B cell (primary cell): ENCODE measurements around the gene PSME1. TPM values are rescaled to one million over a fixed set of nuclear protein-coding genes. Genes with fewer than 3 reads are reported as not detected.

ENCODE experiments used
- ATAC-seq: fragments of 200-7000 bp; cut with Tn5 transposase; one replicate; pipeline ENCODE4 v1.10.0; 2021; ENCODE audit warnings: low read depth, mild to moderate bottlenecking, moderate number of reproducible peaks, moderate library complexity
- CTCF ChIA-PET: fragments of 350-600 bp; sonication (Branson Sonifier 250); formaldehyde crosslinking; loops from one replicate; lab custom pipeline; 2021; ENCODE audit warnings: antibody characterized with exemption, inconsistent platforms; lab: Charles Lee
- POLR2A ChIA-PET: fragments of 350-600 bp; sonication (Branson Sonifier 250); formaldehyde crosslinking; loops from one replicate; lab custom pipeline; 2021; ENCODE audit warnings: antibody characterized with exemption; lab: Charles Lee
- DNase-seq: peaks from one replicate; pipeline ENCODE4 v3.0.0; 2013
- H2AFZ ChIP-seq: 2 replicates; pipeline ENCODE4 v1.6.1; 2012; ENCODE audit warnings: mild to moderate bottlenecking, low read depth, low read length; ENCODE audit not compliant: insufficient read depth, poor library complexity, severe bottlenecking
- H3K27ac ChIP-seq, 2 donors: 1 replicate in 1 of 2; 2 replicates in 1 of 2; pipeline ENCODE4 v1.5.1; 2012 to 2013; ENCODE audit warnings: low read length in 2 of 2, mild to moderate bottlenecking in 2 of 2, moderate library complexity in 1 of 2
- H3K27me3 ChIP-seq, 4 experiments: fragments of 200-600 bp in 1 of 4; sonication (generic) in 1 of 4; replicated peaks in 1 of 4; 1 replicate in 2 of 4; 2 replicates in 2 of 4; pipeline versions ENCODE4 v1.6.1 to v1.7.0; 2013 to 2016; ENCODE audit warnings: low read length in 3 of 4, mild to moderate bottlenecking in 2 of 4, mixed read lengths in 1 of 4, moderate library complexity in 1 of 4; ENCODE audit not compliant: insufficient read depth in 4 of 4, control insufficient read depth in 3 of 4; ENCODE audit errors: control extremely low read depth in 1 of 4
- H3K36me3 ChIP-seq, 2 experiments: replicated peaks in 1 of 2; 1 replicate in 1 of 2; 2 replicates in 1 of 2; pipeline versions ENCODE4 v1.6.1 to v1.7.1; 2013; ENCODE audit warnings: low read length in 1 of 2; ENCODE audit not compliant: insufficient read depth in 2 of 2, control insufficient read depth in 1 of 2; ENCODE audit errors: control extremely low read depth in 1 of 2, extremely low read depth in 1 of 2
- H3K4me1 ChIP-seq, 2 donors: fragments of 200-600 bp in 1 of 2; sonication (generic) in 1 of 2; 1 replicate in 1 of 2; 2 replicates in 1 of 2; pipeline versions ENCODE4 v1.5.1 to v1.6.1; 2013 to 2017; ENCODE audit warnings: low read length in 2 of 2; ENCODE audit not compliant: control insufficient read depth in 2 of 2, insufficient read depth in 2 of 2
- H3K4me2 ChIP-seq: replicated peaks from 2 replicates; pipeline ENCODE3; 2012; ENCODE audit warnings: mild to moderate bottlenecking, low read depth, low read length; ENCODE audit not compliant: poor library complexity, severe bottlenecking
- H3K4me3 ChIP-seq, 5 experiments: fragments of 200-600 bp in 1 of 5; sonication (generic) in 1 of 5; 1 replicate in 3 of 5; 2 replicates in 2 of 5; pipeline versions ENCODE4 v1.5.1 to v1.7.0; 2011 to 2016; ENCODE audit warnings: low read length in 4 of 5, mild to moderate bottlenecking in 4 of 5, low read depth in 2 of 5, control low read depth in 1 of 5, moderate library complexity in 1 of 5; ENCODE audit not compliant: insufficient read depth in 1 of 5; ENCODE audit errors: control extremely low read depth in 1 of 5, extremely low read depth in 1 of 5
- H3K79me2 ChIP-seq: fragments of 200-600 bp; sonication (generic); one replicate; pipeline ENCODE4 v1.6.0; 2016; ENCODE audit warnings: low read length; ENCODE audit not compliant: control insufficient read depth, insufficient read depth
- H3K9ac ChIP-seq: fragments of 200-600 bp; sonication (generic); 2 replicates; pipeline ENCODE4 v1.6.1; 2017; ENCODE audit warnings: mild to moderate bottlenecking, low read length, moderate library complexity
- H3K9me3 ChIP-seq, 3 donors: one replicate each; pipeline versions ENCODE4 v1.6.1 to v1.7.1; 2013; ENCODE audit warnings: low read length in 2 of 3; ENCODE audit not compliant: control insufficient read depth in 2 of 3, insufficient read depth in 1 of 3; ENCODE audit errors: control extremely low read depth in 1 of 3
- H4K20me1 ChIP-seq: 2 replicates; pipeline ENCODE4 v1.6.0; 2012; ENCODE audit warnings: mild to moderate bottlenecking, low read length; ENCODE audit not compliant: insufficient read depth, control insufficient read depth, poor library complexity, severe bottlenecking
- H3K27ac Mint-ChIP-seq: one replicate; pipeline ENCODE4 v1.8.0; 2021; ENCODE audit warnings: mixed read lengths
- H3K27me3 Mint-ChIP-seq: one replicate; pipeline ENCODE4 v1.8.0; 2021; ENCODE audit warnings: mixed read lengths
- H3K4me1 Mint-ChIP-seq: one replicate; pipeline ENCODE4 v1.8.0; 2021; ENCODE audit warnings: mixed read lengths
- H3K4me3 Mint-ChIP-seq: one replicate; pipeline ENCODE4 v1.8.0; 2021; ENCODE audit warnings: mixed read lengths
- H3K9me3 Mint-ChIP-seq: one replicate; pipeline ENCODE4 v1.8.0; 2022; ENCODE audit warnings: mixed read lengths; ENCODE audit not compliant: insufficient read depth
- EZH2 ChIP-seq: IDR thresholded peaks from 2 replicates; pipeline ENCODE4 v1.6.1; 2012; ENCODE audit warnings: borderline replicate concordance, low read depth, mild to moderate bottlenecking, moderate library complexity, low read length; ENCODE audit not compliant: insufficient read depth, poor library complexity, severe bottlenecking
- WGBS: methylation state at CpG from one replicate; pipeline ENCODE4 v1.1.5; 2013; ENCODE audit warnings: missing lambda C conversion rate; ENCODE audit not compliant: insufficient coverage; 5-methylcytosine and 5-hydroxymethylcytosine counted together
- intact Hi-C: fragments of 100-400 bp; cut with micrococcal nuclease; formaldehyde crosslinking; loops from one replicate; pipeline ENCODE4 v1.10.0; 2022
- polyA plus RNA-seq: library from polyadenylated mRNA; depleted of rRNA; stranded (reverse); fragments of >200 nt; gene quantifications from 2 replicates; pipeline ENCODE4 v1.2.3, GENCODE V29; 2012
- total RNA-seq, 2 donors: library from RNA; stranded (reverse); fragments of 120-200 nt in 1 of 2; gene quantifications; 1 replicate in 1 of 2; 2 replicates in 1 of 2; pipeline versions ENCODE4 v1.2.3 to v1.2.4, GENCODE V29; 2013 to 2022
- TF ChIP-seq, protein P1 (sequence below): fragments of 200-600 bp; IDR thresholded peaks from one replicate; pipeline ENCODE4 v1.8.0; 2022; ENCODE audit warnings: antibody characterized with exemption, mild to moderate bottlenecking

Gene PSME1
- total and polyA plus RNA-seq, 2 donors (not counting 1 experiment from before 2014, with no cell fraction given): 237 to 257 TPM

DNA sequence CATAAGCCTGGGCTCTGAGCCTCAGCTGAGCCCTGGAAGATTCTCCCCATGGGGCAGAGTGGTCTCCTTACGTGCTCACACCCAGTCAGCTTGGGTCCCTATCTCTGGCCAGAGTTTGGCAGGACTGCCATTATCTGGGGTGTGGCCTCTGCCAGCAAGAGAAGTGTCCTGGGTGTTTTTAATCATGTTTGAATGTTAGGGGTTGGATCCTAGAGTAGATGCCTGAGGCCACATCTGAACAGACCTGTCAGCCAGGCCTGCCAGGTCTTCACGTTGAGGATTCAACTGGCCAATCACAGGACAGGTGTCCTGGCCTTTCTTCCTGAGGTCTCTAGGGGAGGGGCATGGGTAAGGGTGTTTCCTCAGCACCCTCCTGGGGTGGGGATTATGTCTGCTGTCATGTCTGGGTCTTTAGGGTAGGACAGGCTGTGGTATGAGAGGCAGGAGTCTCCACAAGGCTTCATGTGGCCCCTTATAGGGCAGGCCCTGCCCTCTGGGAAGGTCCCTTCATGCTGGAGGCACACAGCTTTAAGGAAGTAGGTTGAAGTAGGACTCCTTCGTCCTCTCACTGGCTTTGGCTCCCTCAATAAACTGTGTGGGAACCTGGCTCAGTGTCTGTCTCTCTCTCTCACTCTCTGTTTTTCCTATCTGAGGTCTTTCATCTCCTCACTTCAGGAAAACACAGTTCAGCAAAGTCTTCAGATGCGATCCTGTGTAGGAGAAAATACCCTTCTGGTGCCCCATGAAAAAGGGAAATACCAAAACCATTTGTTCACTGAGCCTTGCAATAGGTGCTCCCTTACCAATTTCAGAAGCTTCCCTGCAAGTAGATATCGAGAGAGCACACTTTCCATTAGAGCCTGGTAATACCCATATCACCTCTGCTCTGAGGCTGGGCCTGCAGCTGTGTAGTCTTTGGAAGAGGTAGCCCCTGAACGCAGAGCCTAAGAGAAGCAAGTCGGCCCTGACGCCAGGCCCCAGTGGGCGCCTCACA lies 12.3 kb upstream of the PSME1 start:
- Histone ChIP-seq H2AFZ (peak overlapping the region; percentile 62), H3K27ac (peak overlapping the region; percentile 30 to 92), H3K4me2 (peak overlapping the region; percentile 57), H3K36me3 (peaks cover 8 to 37% of the 10 kb centered on the region in 2 experiments), H3K9ac (peak overlapping the region; percentile 14), H3K4me1 (peaks cover 33 to 34% of the 10 kb centered on the region in 2 donors), H3K4me3 (no peak overlapping the region), H3K79me2 (peaks cover 4% of the 10 kb centered on the region), H3K27me3 (no peaks in the 10 kb centered on the region), H4K20me1 (no peaks in the 10 kb centered on the region), H3K9me3 (no peaks in the 10 kb centered on the region)
- Mint-ChIP-seq H3K9me3 (no peaks in the 10 kb centered on the region), H3K27me3 (no peaks in the 10 kb centered on the region), H3K4me3 (peak overlapping the region; percentile 39), H3K27ac (peak overlapping the region; percentile 91), H3K4me1 (peaks cover 33% of the 10 kb centered on the region)
- POLR2A ChIA-PET: interaction anchor here (1.5 kb wide), 1 partner anchor 12 kb away, joined by 4 read pairs; the partner anchor contains the start of gene PSME1
- TF ChIP-seq, protein P1, sequence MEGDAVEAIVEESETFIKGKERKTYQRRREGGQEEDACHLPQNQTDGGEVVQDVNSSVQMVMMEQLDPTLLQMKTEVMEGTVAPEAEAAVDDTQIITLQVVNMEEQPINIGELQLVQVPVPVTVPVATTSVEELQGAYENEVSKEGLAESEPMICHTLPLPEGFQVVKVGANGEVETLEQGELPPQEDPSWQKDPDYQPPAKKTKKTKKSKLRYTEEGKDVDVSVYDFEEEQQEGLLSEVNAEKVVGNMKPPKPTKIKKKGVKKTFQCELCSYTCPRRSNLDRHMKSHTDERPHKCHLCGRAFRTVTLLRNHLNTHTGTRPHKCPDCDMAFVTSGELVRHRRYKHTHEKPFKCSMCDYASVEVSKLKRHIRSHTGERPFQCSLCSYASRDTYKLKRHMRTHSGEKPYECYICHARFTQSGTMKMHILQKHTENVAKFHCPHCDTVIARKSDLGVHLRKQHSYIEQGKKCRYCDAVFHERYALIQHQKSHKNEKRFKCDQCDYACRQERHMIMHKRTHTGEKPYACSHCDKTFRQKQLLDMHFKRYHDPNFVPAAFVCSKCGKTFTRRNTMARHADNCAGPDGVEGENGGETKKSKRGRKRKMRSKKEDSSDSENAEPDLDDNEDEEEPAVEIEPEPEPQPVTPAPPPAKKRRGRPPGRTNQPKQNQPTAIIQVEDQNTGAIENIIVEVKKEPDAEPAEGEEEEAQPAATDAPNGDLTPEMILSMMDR: no peak
- no peak for TF ChIP-seq EZH2
- ATAC-seq (peak; percentile 56), DNase-seq (peak; percentile 71)
- intact Hi-C loops: no loop called here
- CTCF ChIA-PET: interaction anchor here (0.6 to 1.3 kb wide), 4 partner anchors 14 to 35 kb away, joined by 3 read pairs; partner anchors contain the start of gene EMC9
- WGBS: 79% methylated on average over 7 of the region's 9 CpGs
